ENCODE measurements around the gene TRMT112.

DNA sequence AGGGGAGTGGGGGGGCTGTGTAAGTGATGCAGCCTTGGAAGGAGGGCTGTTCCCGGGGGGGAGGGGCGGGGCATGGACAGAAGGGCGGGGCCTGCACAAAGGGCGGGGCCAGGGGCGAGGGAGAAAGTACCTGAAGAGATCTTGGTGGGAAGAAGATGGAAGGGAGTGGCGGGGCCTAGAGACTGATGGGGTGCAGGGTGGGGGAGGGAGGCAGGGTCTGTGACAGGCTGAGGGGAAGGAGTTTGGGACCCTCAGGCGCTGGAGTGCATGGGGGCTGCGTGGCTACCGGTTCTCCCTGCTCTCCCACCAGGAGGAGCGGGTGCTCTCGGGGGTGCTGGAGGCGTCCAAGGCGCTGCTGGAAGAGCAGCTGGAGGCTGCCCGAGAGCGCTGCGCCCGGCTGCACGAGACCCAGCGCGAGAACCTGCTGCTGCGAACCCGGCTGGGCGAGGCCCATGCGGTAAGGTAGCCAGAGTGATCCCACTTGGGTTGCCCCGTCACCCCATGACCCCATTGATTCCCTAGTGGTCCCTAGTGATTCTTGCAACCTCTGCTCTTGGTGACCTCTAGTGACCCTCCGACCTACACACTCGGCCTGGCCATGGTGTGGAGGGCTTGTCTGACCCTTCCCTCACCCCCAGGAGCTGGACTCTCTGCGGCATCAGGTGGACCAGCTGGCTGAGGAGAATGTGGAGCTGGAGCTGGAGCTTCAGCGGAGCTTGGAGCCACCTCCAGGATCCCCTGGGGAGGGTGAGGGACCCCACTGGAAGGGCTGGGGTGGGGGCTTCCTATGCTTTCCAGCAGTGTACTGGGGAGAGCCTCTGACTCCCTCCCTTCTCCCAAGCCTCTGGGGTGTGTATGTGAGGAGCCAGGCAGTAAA lies 25.7 kb upstream of the TRMT112 start:
- TF ChIP-seq, protein P1, sequence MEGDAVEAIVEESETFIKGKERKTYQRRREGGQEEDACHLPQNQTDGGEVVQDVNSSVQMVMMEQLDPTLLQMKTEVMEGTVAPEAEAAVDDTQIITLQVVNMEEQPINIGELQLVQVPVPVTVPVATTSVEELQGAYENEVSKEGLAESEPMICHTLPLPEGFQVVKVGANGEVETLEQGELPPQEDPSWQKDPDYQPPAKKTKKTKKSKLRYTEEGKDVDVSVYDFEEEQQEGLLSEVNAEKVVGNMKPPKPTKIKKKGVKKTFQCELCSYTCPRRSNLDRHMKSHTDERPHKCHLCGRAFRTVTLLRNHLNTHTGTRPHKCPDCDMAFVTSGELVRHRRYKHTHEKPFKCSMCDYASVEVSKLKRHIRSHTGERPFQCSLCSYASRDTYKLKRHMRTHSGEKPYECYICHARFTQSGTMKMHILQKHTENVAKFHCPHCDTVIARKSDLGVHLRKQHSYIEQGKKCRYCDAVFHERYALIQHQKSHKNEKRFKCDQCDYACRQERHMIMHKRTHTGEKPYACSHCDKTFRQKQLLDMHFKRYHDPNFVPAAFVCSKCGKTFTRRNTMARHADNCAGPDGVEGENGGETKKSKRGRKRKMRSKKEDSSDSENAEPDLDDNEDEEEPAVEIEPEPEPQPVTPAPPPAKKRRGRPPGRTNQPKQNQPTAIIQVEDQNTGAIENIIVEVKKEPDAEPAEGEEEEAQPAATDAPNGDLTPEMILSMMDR (IDR thresholded peaks at IDR 0.05; ENCODE audit: low read depth, low read length), result no peak
- no peak for TF ChIP-seq POLR2A (IDR thresholded peaks at IDR 0.05; ENCODE audit: extremely low read depth, insufficient read length)

Data from NB4 (cell line).